SK-N-SH treated with all-trans-retinoic acid at 6 μM for 48 hours (cell line): Measurements from ENCODE around the gene PRKAR1B.

Experiments used
- ATAC-seq: fragments of 200-7000 bp; cut with Tn5 transposase; 3 replicates; pipeline ENCODE4 v1.9.1; 2020; ENCODE audit warnings: mild to moderate bottlenecking, moderate library complexity
- ARNTL ChIP-seq: fragments of 450-650 bp; formaldehyde crosslinking; IDR thresholded peaks from 2 replicates; pipeline ENCODE4 v1.5.0; 2020; ENCODE audit warnings: low read depth, mild to moderate bottlenecking, moderate library complexity, borderline replicate concordance
- CSDC2 ChIP-seq: fragments of 250-450 bp; sonication (Bioruptor Pico); IDR thresholded peaks from 2 replicates; pipeline ENCODE4 v1.5.0; 2020; ENCODE audit warnings: mild to moderate bottlenecking, moderate library complexity
- ESRRG ChIP-seq: fragments of 250-450 bp; sonication (Bioruptor Pico); IDR thresholded peaks from 2 replicates; pipeline ENCODE4 v1.6.1; 2021; ENCODE audit warnings: mild to moderate bottlenecking
- GLIS3 ChIP-seq: fragments of 250-450 bp; sonication (Bioruptor Pico); IDR thresholded peaks from 2 replicates; pipeline ENCODE4 v1.5.0; 2020; ENCODE audit warnings: mild to moderate bottlenecking, moderate library complexity
- ISL1 ChIP-seq: fragments of 250-450 bp; sonication (Bioruptor Pico); IDR thresholded peaks from 2 replicates; pipeline ENCODE4 v2.1.2; 2022; ENCODE audit warnings: mild to moderate bottlenecking, moderate library complexity
- POU6F1 ChIP-seq: fragments of 250-450 bp; sonication (Bioruptor Pico); IDR thresholded peaks from 2 replicates; pipeline ENCODE4 v1.8.0; 2021; ENCODE audit warnings: low read depth, mild to moderate bottlenecking, moderate library complexity, borderline replicate concordance
- PPARA ChIP-seq: fragments of 250-450 bp; sonication (Bioruptor Pico); IDR thresholded peaks from 2 replicates; pipeline ENCODE4 v1.5.0; 2020; ENCODE audit warnings: mild to moderate bottlenecking, borderline replicate concordance
- RARB ChIP-seq: fragments of 250-450 bp; sonication (Bioruptor Pico); IDR thresholded peaks from 2 replicates; pipeline ENCODE4 v1.8.0; 2021; ENCODE audit warnings: mild to moderate bottlenecking, moderate library complexity
- SNAI2 ChIP-seq: fragments of 250-450 bp; sonication (Bioruptor Pico); IDR thresholded peaks from 2 replicates; pipeline ENCODE4 v1.5.0; 2020; ENCODE audit warnings: mild to moderate bottlenecking, moderate library complexity
- TCF4 ChIP-seq: fragments of 250-450 bp; sonication (Bioruptor Pico); IDR thresholded peaks from 2 replicates; pipeline ENCODE4 v1.8.0; 2021; ENCODE audit warnings: mild to moderate bottlenecking, moderate library complexity, borderline replicate concordance
- TOX ChIP-seq: fragments of 250-450 bp; sonication (Bioruptor Pico); IDR thresholded peaks from 2 replicates; pipeline ENCODE4 v1.8.0; 2021; ENCODE audit warnings: mild to moderate bottlenecking, moderate library complexity, borderline replicate concordance
- ZFP3 ChIP-seq: fragments of 250-450 bp; sonication (Bioruptor Pico); IDR thresholded peaks from 2 replicates; pipeline ENCODE4 v1.5.0; 2020; ENCODE audit warnings: mild to moderate bottlenecking, moderate library complexity
- ZNF565 ChIP-seq: fragments of 450-650 bp; formaldehyde crosslinking; conservative IDR thresholded peaks from 2 replicates; pipeline ENCODE4 v1.5.0; 2020; ENCODE audit warnings: low read depth, mild to moderate bottlenecking, moderate library complexity
- ZNF8 ChIP-seq: fragments of 450-650 bp; formaldehyde crosslinking; IDR thresholded peaks from 2 replicates; pipeline ENCODE4 v1.5.0; 2020; ENCODE audit warnings: mild to moderate bottlenecking, moderate library complexity
- TF ChIP-seq, protein P1 (sequence below): fragments of 250-450 bp; sonication (Bioruptor Pico); IDR thresholded peaks from 2 replicates; pipeline ENCODE4 v1.5.0; 2020; ENCODE audit warnings: mild to moderate bottlenecking, moderate library complexity
- TF ChIP-seq, protein P2 (sequence below): fragments of 250-450 bp; sonication (Bioruptor Pico); IDR thresholded peaks from 2 replicates; pipeline ENCODE4 v1.5.1; 2020; ENCODE audit warnings: low read depth, mild to moderate bottlenecking, moderate library complexity
- TF ChIP-seq, protein P3 (sequence below): fragments of 250-450 bp; sonication (Bioruptor Pico); IDR thresholded peaks from 2 replicates; pipeline ENCODE4 v1.5.1; 2021; ENCODE audit warnings: mild to moderate bottlenecking, moderate library complexity

The PRKAR1B gene

GRCh38 chr7:524800-525199 lies 202.3 kb downstream of the PRKAR1B start:
- TF ChIP-seq ARNTL (CRISPR knock-in tag) (no peak), RARB (CRISPR knock-in tag) (no peak), PPARA (CRISPR knock-in tag) (no peak), ZNF8 (CRISPR knock-in tag) (no peak), POU6F1 (CRISPR knock-in tag) (no peak)
- no peak for ATAC-seq

DNA sequence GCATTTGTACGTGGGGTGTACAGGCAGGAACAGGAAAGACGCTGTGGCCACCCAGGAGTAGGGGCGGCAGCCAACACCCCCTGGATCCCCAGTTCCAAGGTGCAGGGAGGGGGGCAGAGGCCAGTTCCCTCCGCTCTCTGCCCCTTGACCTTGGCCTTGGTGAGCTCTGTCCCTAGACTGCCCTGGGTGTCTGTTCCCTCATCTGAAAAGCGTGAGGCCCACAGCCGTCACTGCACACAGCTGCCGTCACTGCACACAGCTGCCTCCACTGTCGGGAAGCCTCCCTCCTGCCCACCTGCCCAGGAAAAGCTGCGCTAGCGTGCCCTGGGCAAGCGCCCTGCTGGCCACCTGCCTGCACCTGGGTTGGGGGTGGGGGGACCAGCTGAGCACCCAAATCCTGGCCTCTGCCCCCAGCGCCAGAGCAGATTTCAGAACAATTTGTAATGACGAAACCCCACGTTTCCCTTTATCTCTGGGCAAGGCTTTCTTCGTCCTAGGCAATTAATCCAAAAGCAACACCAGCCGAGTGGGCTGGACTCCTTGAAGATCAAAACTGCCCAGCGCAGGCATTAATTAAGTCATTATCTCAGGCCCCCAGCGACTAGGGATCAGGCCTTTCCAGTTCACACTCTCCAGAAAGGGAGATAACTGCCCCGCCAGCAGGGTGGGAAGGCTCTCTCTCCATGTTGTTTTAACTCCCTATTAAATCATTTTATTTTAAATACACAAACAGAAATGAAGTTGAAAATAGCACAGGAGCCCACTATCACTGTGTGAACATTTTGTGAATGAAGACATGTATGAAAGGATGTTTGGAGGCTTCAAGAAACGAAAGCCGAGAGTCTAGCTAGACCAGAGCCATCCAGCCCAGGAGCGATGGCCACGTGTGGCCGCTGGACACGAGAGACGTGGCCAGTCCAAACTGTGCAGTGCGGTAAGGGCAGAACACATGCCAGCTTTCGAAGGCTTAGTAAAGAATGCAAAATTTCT lies 203.4 kb downstream of the PRKAR1B start:
- TF ChIP-seq ZNF565 (CRISPR knock-in tag) (no peak), SNAI2 (CRISPR knock-in tag) (no peak), RARB (CRISPR knock-in tag) (no peak), ESRRG (CRISPR knock-in tag) (no peak), PPARA (CRISPR knock-in tag) (no peak), CSDC2 (CRISPR knock-in tag) (no peak), TOX (CRISPR knock-in tag) (no peak), POU6F1 (CRISPR knock-in tag) (no peak), ISL1 (CRISPR knock-in tag) (no peak)
- TF ChIP-seq, protein P1, sequence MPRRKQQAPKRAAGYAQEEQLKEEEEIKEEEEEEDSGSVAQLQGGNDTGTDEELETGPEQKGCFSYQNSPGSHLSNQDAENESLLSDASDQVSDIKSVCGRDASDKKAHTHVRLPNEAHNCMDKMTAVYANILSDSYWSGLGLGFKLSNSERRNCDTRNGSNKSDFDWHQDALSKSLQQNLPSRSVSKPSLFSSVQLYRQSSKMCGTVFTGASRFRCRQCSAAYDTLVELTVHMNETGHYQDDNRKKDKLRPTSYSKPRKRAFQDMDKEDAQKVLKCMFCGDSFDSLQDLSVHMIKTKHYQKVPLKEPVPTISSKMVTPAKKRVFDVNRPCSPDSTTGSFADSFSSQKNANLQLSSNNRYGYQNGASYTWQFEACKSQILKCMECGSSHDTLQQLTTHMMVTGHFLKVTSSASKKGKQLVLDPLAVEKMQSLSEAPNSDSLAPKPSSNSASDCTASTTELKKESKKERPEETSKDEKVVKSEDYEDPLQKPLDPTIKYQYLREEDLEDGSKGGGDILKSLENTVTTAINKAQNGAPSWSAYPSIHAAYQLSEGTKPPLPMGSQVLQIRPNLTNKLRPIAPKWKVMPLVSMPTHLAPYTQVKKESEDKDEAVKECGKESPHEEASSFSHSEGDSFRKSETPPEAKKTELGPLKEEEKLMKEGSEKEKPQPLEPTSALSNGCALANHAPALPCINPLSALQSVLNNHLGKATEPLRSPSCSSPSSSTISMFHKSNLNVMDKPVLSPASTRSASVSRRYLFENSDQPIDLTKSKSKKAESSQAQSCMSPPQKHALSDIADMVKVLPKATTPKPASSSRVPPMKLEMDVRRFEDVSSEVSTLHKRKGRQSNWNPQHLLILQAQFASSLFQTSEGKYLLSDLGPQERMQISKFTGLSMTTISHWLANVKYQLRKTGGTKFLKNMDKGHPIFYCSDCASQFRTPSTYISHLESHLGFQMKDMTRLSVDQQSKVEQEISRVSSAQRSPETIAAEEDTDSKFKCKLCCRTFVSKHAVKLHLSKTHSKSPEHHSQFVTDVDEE = no peak
- TF ChIP-seq, protein P2, sequence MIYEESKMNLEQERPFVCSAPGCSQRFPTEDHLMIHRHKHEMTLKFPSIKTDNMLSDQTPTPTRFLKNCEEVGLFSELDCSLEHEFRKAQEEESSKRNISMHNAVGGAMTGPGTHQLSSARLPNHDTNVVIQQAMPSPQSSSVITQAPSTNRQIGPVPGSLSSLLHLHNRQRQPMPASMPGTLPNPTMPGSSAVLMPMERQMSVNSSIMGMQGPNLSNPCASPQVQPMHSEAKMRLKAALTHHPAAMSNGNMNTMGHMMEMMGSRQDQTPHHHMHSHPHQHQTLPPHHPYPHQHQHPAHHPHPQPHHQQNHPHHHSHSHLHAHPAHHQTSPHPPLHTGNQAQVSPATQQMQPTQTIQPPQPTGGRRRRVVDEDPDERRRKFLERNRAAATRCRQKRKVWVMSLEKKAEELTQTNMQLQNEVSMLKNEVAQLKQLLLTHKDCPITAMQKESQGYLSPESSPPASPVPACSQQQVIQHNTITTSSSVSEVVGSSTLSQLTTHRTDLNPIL (CRISPR knock-in tag) = no peak
- ATAC-seq = no peak

GRCh38 chr7:522951-523314 lies 204.1 kb downstream of the PRKAR1B start:
- no peak for ATAC-seq
- TF ChIP-seq POU6F1 (CRISPR knock-in tag) (no peak), ZNF8 (CRISPR knock-in tag) (no peak), TCF4 (CRISPR knock-in tag) (no peak)

- peak; percentile 3; the same call in 1 of the 3 replicates for ATAC-seq
- TF ChIP-seq SNAI2 (CRISPR knock-in tag) = no peak
- TF ChIP-seq PPARA (CRISPR knock-in tag) = no peak
- TF ChIP-seq CSDC2 (CRISPR knock-in tag) = no peak
- TF ChIP-seq ZFP3 = no peak
- TF ChIP-seq ARNTL (CRISPR knock-in tag) = no peak
- no peak for TF ChIP-seq TCF4 (CRISPR knock-in tag)
- TF ChIP-seq, protein P1 = no peak
- TF ChIP-seq, protein P3, sequence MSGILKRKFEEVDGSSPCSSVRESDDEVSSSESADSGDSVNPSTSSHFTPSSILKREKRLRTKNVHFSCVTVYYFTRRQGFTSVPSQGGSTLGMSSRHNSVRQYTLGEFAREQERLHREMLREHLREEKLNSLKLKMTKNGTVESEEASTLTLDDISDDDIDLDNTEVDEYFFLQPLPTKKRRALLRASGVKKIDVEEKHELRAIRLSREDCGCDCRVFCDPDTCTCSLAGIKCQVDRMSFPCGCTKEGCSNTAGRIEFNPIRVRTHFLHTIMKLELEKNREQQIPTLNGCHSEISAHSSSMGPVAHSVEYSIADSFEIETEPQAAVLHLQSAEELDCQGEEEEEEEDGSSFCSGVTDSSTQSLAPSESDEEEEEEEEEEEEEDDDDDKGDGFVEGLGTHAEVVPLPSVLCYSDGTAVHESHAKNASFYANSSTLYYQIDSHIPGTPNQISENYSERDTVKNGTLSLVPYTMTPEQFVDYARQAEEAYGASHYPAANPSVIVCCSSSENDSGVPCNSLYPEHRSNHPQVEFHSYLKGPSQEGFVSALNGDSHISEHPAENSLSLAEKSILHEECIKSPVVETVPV (CRISPR knock-in tag) = no peak
- no peak for TF ChIP-seq ISL1 (CRISPR knock-in tag)
- no peak for TF ChIP-seq GLIS3 (CRISPR knock-in tag)
Observed at GRCh38 chr7:522071-522950, 204.8 kb downstream of the PRKAR1B start.
